ENCODE results near the gene PSMF1.
"Not testable (repeated sequence)": the region's sequence is repeated elsewhere in the genome, so short reads cannot be mapped to it uniquely, and the experiment has no call there.

Gene PSMF1

DNA sequence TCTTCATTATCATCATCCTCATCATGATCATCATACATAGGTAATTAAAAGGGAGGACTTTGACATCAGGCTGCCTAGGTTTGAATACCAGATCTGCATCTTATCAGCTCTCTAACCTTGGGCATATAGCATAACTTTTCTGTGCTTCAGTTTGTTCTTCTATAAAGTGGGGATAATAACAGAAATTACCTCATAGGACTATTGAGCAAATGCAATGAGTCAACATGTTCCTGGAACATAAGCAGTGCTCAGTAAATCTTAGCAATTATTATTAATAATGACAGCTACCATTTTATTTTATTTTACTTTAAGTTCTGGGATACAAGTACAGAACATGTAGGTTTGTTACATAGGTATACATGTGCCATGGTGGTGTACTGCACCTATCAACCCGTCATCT lies 92.1 kb downstream of the PSMF1 start:
- no peak for DNase-seq (ENCODE audit: low read depth)
- no peak overlapping the region for H3K4me3 ChIP-seq (ENCODE audit: low read length)
- TF ChIP-seq, protein P1, sequence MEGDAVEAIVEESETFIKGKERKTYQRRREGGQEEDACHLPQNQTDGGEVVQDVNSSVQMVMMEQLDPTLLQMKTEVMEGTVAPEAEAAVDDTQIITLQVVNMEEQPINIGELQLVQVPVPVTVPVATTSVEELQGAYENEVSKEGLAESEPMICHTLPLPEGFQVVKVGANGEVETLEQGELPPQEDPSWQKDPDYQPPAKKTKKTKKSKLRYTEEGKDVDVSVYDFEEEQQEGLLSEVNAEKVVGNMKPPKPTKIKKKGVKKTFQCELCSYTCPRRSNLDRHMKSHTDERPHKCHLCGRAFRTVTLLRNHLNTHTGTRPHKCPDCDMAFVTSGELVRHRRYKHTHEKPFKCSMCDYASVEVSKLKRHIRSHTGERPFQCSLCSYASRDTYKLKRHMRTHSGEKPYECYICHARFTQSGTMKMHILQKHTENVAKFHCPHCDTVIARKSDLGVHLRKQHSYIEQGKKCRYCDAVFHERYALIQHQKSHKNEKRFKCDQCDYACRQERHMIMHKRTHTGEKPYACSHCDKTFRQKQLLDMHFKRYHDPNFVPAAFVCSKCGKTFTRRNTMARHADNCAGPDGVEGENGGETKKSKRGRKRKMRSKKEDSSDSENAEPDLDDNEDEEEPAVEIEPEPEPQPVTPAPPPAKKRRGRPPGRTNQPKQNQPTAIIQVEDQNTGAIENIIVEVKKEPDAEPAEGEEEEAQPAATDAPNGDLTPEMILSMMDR (conservative IDR thresholded peaks at IDR 0.05; ENCODE audit: low read length), result no peak

DNA sequence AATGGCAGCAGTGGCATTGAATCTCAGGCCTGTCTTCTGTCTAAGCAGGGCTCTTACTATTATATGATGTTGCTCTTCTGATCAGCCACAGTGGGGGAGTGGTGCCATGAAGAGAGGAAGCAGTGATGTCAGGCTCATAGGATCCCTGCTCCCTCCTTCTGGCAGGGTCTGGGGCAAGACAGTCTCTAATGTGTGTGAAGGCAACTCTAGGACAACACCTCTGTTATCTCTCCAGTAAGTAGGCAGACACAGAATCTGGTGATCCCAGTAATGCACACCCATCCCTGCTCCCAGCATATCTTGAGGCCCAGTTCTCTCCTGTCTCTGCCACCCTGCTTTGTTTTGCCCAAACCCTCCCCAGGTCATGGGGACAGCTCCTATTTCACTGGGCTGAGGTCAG lies 93.6 kb downstream of the PSMF1 start:
- H3K4me3 ChIP-seq (ENCODE audit: low read length), result no peak overlapping the region
- TF ChIP-seq, protein P1 (conservative IDR thresholded peaks at IDR 0.05; ENCODE audit: low read length), result no peak
- no peak for DNase-seq (ENCODE audit: low read depth)

DNA sequence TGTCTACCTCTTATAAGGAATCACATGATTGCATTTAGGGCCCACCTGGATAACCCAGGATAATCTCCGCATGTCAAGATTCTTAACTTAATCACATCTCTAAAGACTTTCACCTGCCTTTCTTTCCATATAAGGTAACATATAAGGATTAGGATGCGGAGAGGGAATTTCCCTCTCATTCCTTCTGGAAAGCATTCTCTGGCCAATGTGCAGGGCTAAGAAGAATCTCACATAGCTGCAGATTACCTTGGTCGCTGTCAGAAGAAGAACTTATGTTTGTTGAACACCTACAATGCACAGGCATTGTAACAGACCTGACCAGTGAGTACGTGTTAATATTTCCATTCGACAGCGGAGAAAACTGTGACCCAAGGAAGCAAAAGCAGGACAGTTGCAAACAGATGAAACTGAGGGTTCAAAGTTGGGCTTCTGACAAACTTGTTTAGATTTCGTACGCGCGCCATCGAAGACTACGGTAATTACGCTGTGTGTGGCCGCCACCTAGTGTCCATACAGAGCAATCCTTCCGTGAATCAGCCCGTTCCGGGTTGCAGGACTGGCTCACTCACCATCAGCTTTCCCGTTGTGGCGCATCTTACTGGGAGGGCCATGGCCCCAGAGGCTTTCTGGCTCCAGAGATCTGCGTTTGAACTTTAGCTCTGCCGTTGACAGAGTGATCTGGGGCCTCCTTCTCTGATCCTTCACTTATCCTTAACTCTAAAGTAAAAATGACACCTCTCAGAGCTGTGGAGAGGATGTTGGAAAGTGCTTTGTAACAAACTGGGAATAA lies 94.4 kb downstream of the PSMF1 start:
- no peak overlapping the region for H3K4me3 ChIP-seq (ENCODE audit: low read length)
- TF ChIP-seq, protein P1 (conservative IDR thresholded peaks at IDR 0.05; ENCODE audit: low read length), result peak; percentile 89
- peak; percentile 65 for DNase-seq (ENCODE audit: low read depth)

DNA sequence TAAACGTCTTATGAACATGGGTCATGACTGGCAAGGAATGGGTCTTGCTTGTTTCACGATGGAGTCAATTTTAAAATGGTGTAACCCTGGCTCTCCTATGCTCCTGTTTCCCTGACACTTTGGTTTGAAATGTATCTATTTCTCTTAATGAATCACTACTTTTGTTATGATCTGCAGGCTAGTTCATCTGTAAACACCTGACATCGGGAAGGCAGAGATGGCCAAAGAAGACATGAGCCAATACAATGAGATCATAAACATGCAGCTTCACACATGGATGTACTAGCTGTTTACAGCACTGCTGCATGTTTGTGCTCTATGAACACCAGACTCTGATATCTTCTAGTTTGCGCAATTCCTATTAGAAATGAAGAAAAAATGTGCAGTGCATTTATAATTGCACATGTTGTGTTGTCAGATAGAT lies 96.4 kb downstream of the PSMF1 start:
- H3K4me3 ChIP-seq (ENCODE audit: low read length), result no peak overlapping the region
- TF ChIP-seq, protein P1 (conservative IDR thresholded peaks at IDR 0.05; ENCODE audit: low read length), result no peak
- DNase-seq (ENCODE audit: low read depth), result no peak

DNA sequence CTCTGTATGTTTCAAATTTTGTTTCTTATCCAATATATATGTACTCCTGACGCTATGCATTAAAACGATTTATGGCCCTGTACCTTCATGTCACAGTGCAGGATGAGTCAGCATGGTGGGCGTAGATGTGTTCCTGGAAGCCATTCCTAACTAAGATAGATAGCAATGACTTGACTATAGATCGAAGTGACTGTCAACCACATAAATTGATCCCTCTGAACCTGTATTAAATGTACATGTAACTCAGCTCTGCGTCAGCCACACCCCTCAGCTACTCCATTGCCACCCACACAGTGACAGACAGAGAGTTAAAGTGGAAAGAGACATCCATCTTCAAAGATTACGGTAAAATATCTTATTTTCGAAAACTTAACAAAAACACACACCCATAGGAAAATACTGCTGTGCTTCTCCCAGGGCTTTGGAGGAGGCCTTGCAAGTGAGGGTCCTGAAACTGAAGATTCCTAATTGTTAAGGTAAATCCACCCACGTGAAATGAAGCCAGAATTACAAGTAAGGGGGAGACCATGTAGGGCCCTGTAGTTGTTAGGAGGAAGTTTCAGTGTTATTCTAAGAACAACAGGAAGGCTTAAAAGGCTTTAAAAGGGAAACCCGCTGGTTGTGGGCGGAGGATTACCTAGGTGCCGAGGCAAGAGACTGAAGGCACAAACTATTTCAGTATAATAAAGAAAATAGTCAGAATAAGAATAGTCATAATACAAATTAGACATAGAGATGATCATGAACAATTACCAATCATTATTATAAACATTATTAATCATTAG lies 97.2 kb downstream of the PSMF1 start:
- TF ChIP-seq, protein P1 (conservative IDR thresholded peaks at IDR 0.05; ENCODE audit: low read length), result no peak
- no peak for DNase-seq (ENCODE audit: low read depth)
- no peak overlapping the region for H3K4me3 ChIP-seq (ENCODE audit: low read length)

DNA sequence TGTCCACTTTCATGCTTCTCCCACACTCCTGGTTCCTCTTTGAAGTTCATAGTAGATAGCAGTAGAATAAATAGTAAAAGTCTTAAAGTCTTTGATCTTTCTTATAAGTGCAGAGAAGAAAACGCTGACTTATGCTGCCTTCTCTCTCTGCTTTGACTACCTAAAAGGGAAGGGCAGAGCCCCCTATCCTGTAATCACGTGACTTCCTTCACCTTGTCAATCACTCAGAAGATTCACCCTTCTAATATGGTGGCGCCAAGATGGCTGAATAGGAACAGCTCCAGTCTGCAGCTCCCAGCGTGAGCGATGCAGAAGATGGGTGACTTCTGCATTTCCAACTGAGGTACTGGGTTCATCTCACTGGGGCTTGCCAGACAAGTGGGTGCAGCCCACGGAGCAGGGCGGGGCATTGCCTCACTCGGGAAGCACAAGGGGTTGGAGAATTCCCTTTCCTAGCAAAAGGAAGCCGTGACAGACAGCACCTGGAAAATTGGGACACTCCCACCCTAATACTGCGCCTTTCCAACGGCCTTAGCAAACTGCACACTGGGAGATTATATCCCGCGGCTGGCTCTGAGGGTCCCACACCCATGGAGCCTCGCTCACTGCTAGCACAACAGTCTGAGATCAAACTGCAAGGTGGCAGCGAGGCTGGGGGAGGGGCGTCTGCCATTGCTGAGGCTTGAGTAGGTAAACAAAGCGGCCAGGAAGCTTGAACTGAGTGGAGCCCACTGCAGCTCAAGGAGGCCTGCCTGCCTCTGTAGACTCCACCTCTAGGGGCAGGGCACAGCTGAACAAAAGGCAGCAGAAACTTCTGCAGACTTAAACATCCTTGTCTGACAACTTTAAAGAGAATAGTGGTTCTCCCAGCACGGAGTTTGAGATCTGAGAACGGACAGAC lies 98.4 kb downstream of the PSMF1 start:
- not testable (repeated sequence) for DNase-seq (ENCODE audit: low read depth); H3K4me3 ChIP-seq (ENCODE audit: low read length)
